Activated CD4-positive, alpha-beta T cell treated with anti-CD3 and anti-CD28 coated beads, Interleukin-10, Interleukin-2, amounts not matched to agents 100 ng/mL and 50 ng/mL, durations not matched to agents 16 hours and 8 hours (primary cell): ENCODE measurements around the gene SSRP1.
"Not testable (repeated sequence)": the region's sequence is repeated elsewhere in the genome, so short reads cannot be mapped to it uniquely, and the experiment has no call there.

Experiments
- DNase-seq: peaks from one replicate; pipeline ENCODE4 v3.0.0-alpha.2; 2020

Gene SSRP1, protein sequence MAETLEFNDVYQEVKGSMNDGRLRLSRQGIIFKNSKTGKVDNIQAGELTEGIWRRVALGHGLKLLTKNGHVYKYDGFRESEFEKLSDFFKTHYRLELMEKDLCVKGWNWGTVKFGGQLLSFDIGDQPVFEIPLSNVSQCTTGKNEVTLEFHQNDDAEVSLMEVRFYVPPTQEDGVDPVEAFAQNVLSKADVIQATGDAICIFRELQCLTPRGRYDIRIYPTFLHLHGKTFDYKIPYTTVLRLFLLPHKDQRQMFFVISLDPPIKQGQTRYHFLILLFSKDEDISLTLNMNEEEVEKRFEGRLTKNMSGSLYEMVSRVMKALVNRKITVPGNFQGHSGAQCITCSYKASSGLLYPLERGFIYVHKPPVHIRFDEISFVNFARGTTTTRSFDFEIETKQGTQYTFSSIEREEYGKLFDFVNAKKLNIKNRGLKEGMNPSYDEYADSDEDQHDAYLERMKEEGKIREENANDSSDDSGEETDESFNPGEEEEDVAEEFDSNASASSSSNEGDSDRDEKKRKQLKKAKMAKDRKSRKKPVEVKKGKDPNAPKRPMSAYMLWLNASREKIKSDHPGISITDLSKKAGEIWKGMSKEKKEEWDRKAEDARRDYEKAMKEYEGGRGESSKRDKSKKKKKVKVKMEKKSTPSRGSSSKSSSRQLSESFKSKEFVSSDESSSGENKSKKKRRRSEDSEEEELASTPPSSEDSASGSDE

DNA sequence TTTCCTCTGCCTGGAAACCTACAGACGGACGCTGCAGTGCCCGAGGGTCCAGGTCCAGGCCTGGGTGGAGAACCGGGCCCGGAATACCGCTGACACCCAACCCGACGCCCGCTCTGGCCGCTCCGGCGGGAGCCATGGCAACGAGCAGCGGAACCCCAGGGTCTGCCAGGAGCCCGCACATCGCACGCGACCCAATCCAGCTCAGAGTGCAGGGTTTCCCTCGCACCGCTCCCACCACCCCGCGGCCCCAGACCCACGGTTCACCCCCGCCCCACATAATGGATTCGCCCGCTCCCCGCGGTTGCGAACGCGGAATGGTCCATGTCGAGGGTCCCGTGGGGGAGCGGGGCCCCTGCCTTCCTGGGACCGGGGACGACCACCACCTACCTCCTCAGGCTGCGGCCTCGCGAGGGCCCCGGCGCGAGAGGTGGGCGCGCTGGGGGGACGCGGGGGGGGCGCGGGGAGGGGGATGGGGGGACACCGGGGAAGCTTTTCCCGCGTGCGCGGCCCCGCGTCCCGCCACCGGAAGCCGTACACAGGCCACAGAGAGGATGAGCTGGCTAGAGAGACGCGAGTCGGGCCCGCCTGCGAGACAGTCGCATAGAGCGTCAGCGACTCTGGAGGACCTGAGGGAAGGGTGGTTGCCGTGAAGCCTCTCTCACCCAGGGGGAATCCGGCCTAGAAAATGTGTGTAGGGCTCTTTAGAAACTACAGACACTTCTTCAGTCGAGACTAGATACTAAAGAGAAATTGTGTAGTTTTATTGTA is at the start of gene SSRP1:
TSS of gene SSRP1 (minus strand) at position 550 of the 768 bp plus-strand sequence. CDS start 771 bp downstream, outside the sequence.
- peak; percentile 93 for DNase-seq

- DNase-seq, result no peak
These were observed 45.3 kb upstream of the SSRP1 start, which contains the start of gene PRG3 for GRCh38 chr11:57380975-57381374. Gene PRG3 (minus strand): TSS chr11:57381150. CDS start chr11:57380708, 442 bp downstream.

- DNase-seq, result no peak
These were observed 44.0 kb upstream of the SSRP1 start for GRCh38 chr11:57379732-57380131.

DNA sequence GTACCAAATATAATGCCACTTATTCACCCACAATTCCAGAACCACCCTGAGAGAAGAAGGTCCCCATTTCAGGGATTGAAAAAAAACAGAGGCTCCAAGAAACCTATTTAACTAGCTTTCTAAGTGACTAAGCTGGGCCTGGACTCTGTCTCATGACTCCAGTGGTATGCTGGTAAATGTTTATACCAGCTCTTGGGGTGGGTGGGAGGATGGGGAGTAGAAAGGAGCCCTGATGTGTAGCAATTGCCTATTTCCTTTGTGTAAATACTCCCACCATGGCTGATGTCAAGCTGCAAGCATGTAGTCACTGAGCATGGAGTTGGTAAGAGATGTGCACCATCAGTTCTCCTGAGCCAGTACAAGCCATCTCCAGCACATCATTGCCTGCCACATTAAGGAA is 42.5 kb upstream of the SSRP1 start:
- DNase-seq, result no peak

DNA sequence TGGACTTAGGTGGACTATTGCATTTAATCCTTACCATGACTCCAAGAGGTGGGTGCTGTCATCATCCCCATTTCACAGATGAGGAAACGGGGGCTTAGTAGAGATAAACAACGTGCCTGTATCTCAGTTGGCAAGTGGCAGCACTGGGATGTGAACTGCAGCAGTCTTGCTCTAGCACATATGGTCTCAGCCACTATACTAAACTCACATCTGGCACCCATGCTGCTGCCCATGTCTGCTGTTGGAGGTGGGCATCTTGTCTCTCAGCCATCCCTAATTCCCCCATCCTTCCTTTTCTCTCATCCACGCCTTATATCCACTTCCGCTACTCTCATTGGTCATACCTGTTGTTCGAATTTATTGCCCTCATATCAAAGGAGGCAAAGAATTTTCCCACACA is 41.4 kb upstream of the SSRP1 start:
- DNase-seq, result no peak

DNA sequence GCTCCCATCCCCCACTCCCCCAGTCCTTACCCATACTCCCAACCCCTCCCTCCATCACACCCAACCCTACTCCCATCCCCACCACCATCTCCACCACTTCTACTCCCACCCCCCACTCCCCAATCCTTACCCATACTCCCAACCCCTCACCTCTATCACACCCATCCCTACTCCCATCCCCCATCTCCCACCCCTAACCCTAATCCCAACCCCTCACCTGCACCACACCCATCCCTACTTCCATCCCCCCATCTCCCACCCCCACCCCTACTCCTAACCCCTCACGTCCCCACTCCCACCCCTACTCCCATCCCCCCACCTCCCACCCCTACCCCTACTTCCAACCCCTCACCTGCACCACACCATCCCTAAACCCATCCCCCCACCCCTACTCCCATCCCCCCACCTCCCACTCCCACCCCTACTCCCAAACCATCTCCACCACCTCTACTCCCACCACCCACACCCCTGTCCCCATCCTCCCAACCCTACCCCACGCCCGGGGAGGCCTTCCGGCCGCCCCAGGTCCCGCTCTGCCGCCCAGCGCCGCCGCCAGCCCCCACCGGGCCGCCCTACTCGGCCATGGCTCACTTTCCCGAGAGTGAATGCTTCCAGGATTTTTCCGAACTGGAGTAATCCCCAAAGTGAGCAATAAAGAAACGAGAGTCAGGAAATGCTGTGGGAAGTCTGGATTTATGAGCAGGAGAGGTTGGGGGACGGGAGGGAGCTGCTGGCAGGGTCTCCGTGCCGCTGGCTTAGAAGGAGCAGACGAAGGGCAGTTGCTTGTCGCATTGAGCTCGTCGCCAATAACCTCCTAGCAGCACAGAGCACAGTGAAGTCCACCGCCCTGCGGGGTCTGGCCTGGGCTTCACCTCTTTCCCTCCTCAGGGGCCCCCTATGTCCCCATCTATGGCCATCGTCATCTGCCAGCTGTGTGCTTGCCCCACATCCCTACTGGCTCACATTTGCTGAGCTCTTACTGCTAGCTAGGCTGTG is 40.7 kb upstream of the SSRP1 start:
- DNase-seq, result no peak

GRCh38 chr11:57375490-57375889 is 39.8 kb upstream of the SSRP1 start:
- no peak for DNase-seq

GRCh38 chr11:57374966-57375365 is 39.3 kb upstream of the SSRP1 start:
- DNase-seq, result no peak

DNA sequence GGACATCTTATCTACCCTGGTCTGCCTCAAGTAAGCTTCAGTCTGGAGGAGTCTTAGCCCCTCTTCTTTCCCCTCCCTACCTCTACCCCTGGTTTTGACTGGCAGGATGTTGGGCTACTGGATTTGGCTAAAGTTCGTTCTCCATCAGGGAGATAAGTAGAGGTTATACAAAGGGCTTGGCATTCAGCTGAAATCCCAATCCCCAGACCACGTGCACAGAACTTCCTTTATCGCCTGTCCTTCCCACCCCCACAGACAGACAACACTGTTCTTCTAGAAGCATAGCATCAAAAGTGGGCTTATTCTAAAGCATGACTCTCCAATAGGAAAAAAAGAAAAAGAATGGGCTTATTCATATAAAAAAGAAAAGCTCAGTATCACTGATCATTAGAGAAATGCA is 37.5 kb upstream of the SSRP1 start:
- DNase-seq, result no peak

DNA sequence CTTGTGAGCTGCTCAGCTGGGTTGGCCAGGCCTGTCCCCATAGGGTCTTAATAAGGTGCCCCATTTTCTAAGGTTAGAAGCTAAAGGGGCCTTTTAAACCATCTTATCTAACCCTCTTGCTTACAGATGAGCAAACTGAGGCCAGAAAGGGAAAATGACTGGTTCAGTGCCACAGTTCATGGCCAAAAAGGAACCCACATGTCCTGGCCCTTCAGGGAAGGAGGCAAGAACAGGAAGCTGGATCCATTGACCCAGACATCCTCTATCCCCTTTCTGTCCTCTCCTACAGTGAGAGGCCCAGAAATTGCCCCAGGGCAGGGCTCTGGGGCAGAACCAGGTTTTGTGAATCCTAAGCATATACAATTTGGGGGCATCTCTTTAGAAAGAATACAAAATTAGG is 35.2 kb upstream of the SSRP1 start:
- DNase-seq, result no peak

DNA sequence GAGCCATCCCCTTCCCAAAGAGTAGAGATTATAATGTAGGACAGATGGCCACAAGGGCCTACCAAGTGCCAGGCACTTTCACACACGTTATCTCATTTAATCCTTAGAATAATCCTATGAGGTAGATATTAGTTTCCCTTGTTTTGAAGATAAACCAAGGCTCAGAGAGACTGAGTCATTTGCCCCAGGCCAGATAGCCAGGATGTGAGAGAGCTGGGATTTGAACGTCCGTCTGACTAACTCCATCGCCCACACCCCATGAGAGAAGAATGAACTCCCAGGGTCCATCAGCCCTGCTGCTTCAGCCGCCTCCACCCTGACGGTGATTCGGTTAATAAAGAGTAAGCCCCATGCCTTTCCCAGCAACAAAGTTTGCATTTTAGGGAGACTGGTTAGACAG is 34.6 kb upstream of the SSRP1 start:
- DNase-seq, result no peak

DNA sequence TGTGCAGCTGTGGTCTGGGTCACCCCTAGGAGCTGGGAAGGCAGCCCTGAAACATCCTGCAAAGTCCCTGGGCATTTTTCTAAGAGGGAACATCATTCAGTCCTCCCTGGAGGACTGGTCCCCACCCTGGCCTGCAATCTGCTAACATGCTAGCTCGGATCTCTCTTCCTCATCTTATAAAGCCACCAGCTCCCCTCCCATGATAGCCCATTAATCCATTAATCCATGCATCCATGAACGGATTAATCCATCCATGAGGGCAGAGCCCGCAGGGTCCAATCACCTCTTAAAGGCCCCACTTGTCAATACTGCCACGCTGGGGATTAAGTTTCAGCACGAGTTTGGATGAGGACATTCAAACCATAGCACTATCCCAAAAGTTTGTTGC is 33.1 kb upstream of the SSRP1 start:
- DNase-seq, result no peak

DNA sequence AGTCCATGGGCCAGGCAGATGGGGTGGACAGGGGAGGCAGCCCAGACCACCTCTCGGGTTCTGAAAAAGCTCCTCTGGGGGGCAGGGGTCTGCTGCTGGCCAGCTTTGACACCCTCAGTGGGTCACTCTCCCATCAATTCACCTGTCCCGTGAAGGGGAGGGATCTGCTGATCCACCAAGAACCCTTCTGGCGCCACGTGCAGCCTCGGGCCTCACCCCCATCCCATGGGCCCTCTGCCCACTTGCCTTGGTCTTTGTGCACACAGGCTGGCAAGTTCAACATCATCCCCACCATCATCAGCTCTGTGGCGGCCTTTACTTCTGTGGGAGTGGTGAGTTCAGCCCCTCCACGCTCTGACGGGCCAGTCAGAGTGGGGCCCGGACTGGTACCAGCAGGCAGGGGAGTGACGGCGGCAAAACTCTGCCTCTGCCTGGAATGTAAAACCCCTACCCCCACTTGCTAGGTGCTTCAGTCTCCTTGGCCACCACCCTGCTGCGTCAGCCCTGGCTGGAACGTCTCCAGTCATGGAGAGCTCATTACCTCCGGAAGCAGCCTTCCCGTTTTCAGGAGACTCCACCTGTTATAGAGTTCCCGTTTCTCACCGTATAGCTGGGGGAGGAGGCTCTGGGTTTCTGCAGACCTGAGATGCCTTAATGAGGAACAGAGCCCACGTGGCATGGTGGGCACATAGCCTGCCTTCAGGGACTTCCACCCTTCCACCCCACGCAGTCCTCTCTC is 32.6 kb upstream of the SSRP1 start:
- no peak for DNase-seq

DNA sequence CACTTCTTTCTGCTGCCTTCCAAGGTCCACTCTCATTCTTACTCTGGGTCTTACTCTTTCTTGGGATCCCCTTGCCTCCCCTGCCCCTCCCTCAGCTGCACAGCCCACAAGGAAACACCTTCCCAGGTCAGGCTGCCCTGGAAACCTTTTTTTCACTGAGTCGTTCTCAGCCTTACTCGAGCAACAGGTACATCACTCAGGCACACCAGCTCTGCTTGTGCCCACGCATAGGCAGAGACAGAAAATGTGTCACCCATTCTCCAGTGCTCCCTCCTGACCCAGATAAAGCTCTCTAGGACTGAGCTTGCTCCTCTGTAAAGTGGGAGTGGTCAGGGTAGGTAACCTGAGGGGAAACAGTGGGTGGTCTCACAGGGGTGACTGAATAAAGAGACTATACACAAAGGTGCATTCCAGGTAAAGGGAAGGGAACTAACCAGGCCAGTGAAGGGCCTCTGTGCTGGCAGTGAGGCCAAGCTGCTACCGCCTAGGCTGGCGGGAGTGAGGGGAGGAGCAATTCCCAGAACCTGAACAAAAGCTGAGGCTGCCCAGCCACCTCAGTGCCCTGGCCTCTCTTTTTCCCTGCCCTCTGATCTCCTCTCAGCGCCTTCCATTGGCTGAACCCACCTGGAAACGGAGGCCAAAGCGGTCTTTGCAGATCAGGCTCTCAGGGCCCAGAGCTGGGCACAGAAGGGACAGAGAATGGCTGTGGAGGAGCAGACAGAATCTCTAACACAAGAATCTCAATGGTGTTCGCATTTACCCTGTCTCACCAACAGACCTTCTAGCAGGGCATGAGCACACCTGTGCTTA is 29.4 kb upstream of the SSRP1 start:
- no peak for DNase-seq

DNA sequence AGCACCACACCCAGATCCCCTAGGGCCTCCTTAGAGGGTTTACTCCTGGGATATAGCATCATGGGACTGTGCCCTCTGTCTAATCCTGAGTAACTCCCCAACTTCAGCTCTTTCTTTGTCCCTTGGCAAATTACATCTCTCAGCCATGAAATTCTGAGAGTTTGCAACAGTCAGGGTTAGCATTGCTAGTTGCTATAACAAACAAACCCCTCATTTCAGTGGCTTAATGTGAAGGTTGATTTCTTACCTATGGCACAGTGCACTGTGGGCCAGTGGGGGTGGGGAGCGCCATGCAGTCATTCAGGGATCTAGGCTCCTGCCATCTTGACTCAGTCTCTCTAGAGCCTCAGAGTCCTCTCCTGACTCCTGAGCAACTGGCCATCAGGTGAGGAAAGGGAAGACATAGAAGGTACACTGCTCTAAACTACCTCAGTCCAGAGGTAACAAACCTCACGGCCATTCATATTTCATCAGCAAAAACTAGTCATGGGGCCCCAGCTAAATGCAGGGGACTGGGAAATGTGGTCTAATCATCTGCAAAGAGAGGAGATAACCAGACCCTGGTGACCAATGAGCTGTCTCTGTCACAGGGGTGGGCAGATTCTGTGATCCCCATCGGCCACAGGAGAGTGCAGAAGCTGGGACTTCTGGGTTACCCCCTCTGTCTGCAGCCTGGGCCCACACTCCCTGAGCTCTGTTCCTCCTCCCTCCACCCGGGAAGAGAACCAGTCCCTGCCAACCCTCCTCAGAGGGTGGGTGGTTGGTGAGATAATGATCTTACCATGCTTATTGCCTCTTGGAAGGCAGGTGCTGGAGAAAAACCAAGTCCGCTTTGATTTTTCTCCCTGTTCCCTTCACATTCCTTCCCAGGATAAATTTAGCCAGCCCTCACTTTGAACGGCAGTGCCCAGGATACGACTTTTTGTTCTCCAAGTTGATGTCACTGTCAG is 27.7 kb upstream of the SSRP1 start:
- no peak for DNase-seq

DNA sequence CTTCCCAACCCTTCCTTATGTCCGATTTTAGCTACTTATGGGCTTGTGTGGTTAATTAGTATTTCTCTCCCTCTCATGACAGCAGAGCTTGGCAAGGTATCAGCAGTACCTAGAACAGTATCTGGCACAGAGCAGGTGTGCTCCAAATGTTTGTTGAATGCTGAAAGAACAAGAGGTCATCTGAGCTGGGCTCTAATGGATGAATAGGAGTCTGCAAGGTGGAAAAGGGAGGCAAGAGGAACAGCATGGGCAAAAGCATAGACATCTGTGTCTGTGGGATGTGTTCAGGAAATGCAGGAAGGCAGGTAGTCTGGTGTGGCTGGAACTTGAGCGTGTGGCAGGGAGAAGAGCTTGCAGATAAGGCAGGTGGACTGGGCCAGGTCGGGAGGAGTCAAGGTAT is 26.2 kb upstream of the SSRP1 start:
- no peak for DNase-seq

DNA sequence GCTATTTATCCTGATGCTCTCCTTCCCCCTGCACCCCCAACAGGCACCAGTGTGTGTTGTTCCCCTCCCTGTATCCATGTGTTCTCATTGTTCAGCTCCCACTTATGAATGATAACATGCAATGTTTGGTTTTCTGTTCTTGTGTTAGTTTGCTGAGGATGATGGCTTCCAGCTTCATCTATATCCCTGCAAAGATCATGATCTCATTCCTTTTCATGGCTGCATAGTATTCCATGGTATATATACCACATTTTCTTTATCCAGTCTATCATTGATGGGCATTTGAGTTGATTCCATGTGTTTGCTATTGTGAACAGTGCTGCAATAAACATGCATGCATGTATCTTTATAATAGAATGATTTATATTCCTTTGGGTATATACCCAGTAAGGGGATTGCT is 25.7 kb upstream of the SSRP1 start:
- not testable (repeated sequence) for DNase-seq

GRCh38 chr11:57360991-57361390 is 25.3 kb upstream of the SSRP1 start:
- no peak for DNase-seq

DNA sequence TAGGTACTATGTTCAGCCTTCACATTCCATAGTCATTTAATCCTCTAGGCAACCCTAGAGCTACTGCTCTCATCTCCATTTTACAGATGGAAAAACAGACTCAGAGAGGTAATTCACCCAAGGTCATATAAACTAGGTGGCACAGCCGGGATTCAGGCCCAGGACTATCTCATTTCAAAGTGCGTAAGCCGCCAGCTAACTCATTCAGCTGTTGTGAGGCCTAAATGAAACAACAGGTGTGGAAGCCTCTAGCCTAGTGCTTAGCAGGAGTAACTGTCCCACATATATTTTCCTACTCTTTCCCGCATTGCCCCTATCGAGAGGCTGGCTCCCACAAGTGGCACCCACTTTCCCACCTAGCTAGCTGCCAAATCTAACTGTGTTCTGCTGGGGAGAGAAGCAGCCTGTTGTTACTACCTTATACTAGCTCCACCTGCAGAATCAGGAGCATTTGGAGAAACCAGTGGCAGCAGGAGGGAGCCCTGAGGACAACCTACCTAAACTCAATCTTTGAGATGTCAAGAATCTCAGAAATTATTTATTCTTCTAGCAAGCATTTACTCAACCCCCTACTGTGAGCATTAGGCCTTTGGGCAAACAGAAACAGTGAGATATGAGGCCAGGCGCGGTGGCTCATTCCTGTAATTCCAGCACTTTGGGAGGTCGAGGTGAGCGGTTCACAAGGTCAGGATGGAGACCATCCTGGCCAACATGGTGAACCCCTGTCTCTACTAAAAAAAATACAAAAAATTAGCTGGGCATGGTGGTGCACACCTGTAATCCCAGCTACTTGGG is 24.4 kb upstream of the SSRP1 start:
- DNase-seq, result no peak
